ENCODE measurements around the gene HIC2.
"Not testable (repeated sequence)": the region's sequence is repeated elsewhere in the genome, so short reads cannot be mapped to it uniquely, and the experiment has no call there.

HIC2 gene
- total RNA-seq = 41.1 reads per million, percentile 64 among the genes with 10 or more reads in this experiment

GRCh38 chr22:21417227-21417746 is at the start of gene HIC2:
HIC2 (plus strand) TSS chr22:21417371; CDS start chr22:21442832, 25,461 bp downstream.
- DNase-seq = peak; percentile 1

GRCh38 chr22:21368603-21369310 is 48.4 kb upstream of the HIC2 start:
- not testable (repeated sequence) for DNase-seq

- not testable (repeated sequence) for DNase-seq
Observed at GRCh38 chr22:21375880-21376279, 41.3 kb upstream of the HIC2 start.

- not testable (repeated sequence) for DNase-seq
Observed at GRCh38 chr22:21383701-21384467, 33.3 kb upstream of the HIC2 start, which contains the start of gene RIMBP3B. RIMBP3B (plus strand) TSS chr22:21383751; CDS start chr22:21383859, 108 bp downstream.

- not testable (repeated sequence) for DNase-seq
Observed at GRCh38 chr22:21384468-21385357, 32.5 kb upstream of the HIC2 start.

GRCh38 chr22:21389480-21389879 is 27.7 kb upstream of the HIC2 start:
- DNase-seq = not testable (repeated sequence)

GRCh38 chr22:21390013-21390412 is 27.2 kb upstream of the HIC2 start:
- not testable (repeated sequence) for DNase-seq

GRCh38 chr22:21394613-21395012 is 22.6 kb upstream of the HIC2 start:
- DNase-seq = not testable (repeated sequence)

- not testable (repeated sequence) for DNase-seq
Observed at GRCh38 chr22:21401197-21401969, 15.8 kb upstream of the HIC2 start.

GRCh38 chr22:21402763-21403314 is 14.3 kb upstream of the HIC2 start:
- not testable (repeated sequence) for DNase-seq

- not testable (repeated sequence) for DNase-seq
Observed at GRCh38 chr22:21407139-21407538, 10.0 kb upstream of the HIC2 start.

- DNase-seq = not testable (repeated sequence)
Observed at GRCh38 chr22:21407792-21408191, 9.4 kb upstream of the HIC2 start.

GRCh38 chr22:21416375-21416774 is 796 bp upstream of the HIC2 start:
- not testable (repeated sequence) for DNase-seq

- DNase-seq = peak; percentile 4
Observed at GRCh38 chr22:21417853-21418252, 682 bp downstream of the HIC2 start.

- DNase-seq = peak; percentile 1
Observed at GRCh38 chr22:21418974-21419638, 1.9 kb downstream of the HIC2 start.

- DNase-seq = not testable (repeated sequence)
Observed at GRCh38 chr22:21420180-21420763, 3.1 kb downstream of the HIC2 start.

GRCh38 chr22:21424084-21424709 is 7.0 kb downstream of the HIC2 start:
- DNase-seq = not testable (repeated sequence)

- not testable (repeated sequence) for DNase-seq
Observed at GRCh38 chr22:21434378-21435233, 17.4 kb downstream of the HIC2 start.

Measured in effector CD4-positive, alpha-beta T cell (primary cell).